Caki2 (cell line): Measurements from ENCODE around the gene NOS3. TPM values are rescaled to one million over a fixed set of nuclear protein-coding genes. Genes with fewer than 3 reads are reported as not detected.
A peak's percentile ranks its signal among the peaks of the same experiment; 100 is the strongest.

ENCODE experiments used
- DNase-seq: peaks from one replicate; pipeline ENCODE4 v3.0.0-alpha.2; 2015; ENCODE audit warnings: low read depth
- in situ Hi-C: cut with HindIII; loops from 2 replicates; pipeline ENCODE4 v1.10.0; 2016; ENCODE audit warnings: low sequenced_read_pairs, low pct_unique_long_range_greater_than_20kb, mixed read lengths
- total RNA-seq: library from RNA; depleted of rRNA; stranded (reverse); fragments of >200 nt; shearing (Covaris generic); gene quantifications from 2 replicates; pipeline ENCODE4 v1.2.3, GENCODE V29; 2014; ENCODE audit warnings: low replicate concordance; rRNA removed

NOS3 gene
- total RNA-seq, 1 experiment from 2014 or later, result 12.0 TPM

DNA sequence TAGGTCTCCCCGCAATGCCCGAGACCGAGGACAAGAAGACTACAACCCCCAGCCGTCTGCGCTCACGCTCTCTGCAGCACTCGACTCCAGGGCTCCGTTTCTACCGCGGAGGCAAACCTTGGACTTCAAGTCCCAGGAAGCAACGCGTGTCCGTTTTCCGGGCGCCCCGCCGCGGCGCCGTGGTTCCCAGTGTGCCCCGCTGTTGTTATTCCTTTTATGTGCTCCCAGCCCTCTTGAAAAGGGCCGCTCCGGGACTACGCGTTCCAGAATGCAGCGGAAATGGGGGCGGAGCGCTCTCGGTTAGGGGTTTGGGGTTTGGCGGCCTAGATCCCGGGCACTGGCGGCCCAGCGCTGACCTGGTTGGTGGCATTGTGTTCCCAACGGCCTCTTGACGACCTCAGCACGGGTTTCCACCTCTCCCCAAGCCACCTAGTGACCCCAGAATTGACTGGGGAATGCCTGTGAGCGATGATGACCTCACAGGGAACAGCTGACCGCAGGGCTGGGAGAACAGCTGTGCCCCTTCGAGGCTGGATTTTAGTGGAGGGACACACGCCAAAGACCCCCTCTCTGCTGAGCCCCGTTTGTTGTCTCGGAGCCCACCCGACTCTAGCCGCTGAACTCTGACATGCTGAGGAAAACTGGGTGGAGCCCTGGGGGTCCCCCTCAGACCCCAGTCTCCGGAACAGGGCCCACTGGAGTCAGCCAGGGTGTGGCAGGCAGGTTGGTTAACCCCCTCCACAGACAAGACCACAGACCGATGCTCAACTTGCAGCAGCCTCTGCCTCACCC, 67.4 kb downstream of the NOS3 start:
- peak; percentile 98 for DNase-seq
- in situ Hi-C loops, result no loop called here

DNA sequence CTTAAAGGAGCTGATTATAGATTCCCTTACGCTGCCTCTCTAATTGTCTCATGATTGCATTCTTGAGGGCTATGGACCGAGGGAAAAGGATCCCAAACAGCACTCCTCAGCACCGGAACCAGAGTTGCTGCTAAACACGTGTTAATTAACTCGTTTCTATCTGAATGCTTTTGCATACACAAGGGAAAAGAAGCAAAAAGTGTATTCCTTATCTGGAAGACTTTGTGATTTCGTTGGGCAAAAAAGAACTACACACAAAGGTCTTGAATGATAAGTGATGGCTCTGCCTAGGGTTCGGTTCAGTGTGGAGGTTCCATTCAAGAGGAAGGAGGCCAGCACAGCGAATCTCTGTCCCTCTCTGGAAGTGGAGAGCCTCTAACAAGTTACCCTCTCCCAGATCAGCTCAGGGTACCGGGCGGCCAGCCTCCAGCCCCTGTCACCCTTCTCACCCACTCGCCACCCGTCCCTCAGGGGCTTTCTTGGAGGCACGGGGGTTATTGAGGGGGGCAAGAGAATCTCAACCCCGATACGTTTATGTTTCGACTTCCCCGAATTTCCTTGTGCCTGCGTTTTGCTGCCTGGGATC, 68.1 kb downstream of the NOS3 start:
- in situ Hi-C loops, result no loop called here
- DNase-seq, result no peak

DNA sequence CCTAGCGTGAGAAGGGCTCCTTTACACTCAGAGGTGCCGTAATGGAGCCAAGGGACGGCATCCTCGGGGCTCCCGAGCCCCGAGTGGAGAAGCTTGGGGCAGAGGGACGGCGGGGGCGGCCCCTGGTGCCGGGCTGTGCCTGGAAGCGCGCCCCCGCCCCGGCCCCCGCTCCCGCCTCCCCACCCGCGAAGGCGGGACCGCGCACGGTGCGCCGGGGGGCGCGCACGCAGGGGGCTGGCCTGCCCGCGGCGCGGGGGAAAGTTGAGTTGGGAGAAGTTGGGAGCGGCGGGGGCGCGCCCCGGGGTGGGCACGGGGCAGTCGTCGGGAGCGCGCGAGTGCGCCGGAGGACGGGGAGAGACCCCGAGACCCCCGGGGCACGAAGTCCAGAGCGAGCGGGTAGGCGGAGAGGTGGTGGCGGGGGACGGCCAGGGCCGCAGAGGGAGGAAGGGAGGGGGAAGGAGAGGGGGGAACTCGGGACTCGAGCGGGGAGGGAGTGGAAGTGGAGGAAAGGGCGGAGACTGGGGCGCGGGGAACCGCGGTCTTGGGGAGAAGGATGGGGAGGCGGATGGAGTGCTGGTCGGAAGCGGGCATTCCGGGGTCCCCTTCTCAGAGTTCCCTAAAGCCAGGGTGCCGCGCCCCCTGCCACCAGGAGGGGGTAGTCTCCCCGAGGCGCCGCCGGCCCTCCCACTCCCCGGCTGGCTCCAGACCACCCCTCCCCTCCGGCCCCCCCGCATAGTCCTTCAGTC, 68.7 kb downstream of the NOS3 start, which contains the start of gene SLC4A2:
Gene SLC4A2 (plus strand): TSS at position 223 of the 746 bp plus-strand sequence. CDS start 2,399 bp downstream, outside the sequence.
- in situ Hi-C loops, result no loop called here
- peak; percentile 73 for DNase-seq

DNA sequence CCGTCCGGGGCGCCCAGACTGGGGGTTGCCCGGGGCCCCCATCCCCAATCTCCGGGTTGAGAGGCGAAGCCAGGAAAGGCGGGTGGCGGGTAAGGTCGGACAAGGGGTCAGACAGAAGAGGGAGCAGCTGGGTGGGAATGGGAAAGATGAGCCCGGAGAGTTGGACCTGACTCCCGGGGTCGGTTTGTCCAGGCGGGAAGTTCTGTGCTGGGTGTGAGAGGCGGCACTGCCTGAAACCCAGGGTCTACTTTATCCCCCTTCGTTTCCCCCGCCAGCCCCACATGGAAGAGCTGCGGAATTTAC, 69.2 kb downstream of the NOS3 start:
- in situ Hi-C loops, result no loop called here

DNA sequence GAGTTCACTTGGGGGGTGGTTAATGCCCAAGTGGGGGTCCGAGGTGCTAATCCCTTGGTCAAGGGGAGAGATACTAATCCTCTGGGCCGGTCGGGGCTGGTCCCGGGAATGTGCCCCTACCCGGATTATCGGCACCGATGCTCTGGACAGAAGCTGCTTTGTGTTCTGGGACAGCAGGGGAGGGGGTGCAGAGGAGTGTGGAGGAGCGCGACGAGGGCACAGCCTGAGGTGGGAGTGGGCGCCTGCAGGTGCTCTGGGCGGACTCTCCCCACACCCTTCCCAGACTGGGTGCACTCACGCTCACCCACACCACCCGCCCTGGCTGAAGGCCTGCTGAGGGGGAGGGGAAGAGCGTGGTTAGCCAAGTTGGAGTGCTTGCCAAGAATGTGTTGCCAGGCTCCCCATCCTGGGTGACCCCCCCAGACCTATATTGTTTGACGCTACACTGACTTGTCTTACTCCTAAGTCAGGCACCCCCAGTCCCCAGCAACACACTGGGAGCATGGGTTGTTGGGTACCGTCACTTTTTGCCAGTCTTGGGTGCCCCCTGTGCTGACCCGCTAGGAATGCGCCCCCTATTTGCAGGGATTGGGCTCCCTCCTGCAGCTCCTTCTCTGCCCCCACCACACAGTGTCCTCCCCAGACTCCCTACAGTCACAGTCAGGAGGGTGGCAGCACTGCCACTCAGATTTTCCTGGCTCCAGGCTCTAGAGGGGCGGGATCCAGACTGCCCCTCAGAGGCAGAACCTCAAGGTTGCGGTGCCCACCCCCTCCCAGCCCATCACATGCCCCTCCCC, 69.8 kb downstream of the NOS3 start:
- DNase-seq, result peak; percentile 91
- in situ Hi-C loops, result no loop called here

More for the DNA sequence above, 69.2 kb downstream of the NOS3 start:
- DNase-seq, result peak; percentile 50

DNA sequence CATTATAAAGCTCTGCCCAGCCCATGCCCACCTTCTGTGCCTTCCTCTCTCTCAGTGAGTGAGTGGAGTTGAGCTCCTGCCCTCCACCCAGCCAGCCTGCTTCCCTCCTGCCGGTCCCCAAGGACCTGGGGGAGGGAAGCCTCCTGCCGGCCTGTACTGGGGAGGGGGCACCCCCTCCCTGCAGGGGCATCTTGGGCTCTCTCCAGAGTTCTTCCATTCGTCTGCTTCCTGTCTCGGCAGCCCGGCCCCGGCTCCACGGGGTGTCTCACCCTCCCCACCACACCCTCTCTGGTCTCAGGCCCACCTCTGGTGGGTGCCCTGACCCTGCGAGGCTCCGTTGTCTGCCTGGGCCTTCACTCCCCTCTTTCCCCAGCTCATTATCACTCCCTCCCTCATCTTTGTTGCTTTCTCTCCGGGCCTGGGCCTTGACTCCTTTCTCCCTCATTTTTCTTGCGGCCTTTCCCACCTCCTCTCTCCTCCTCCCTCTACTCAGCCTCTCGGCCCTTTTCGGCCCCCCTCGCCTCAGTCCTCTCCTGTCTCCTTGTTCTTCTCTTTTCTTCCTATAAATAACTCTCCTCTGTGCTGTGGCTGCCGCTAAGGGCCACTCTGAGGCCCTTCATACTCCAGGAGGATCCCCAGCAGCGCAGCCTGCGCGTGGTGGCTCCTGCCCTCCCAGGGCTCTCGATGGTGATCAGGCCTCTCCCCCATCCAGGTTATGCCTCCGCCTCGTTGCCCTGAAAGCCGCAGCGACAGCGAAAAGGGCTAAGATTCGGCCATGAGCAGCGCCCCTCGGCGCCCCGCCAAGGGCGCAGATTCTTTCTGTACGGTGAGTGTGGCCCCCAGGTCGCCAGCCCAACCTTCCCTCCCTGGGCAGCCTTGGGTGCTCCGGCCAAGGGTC, 70.6 kb downstream of the NOS3 start:
- DNase-seq, result no peak

DNA sequence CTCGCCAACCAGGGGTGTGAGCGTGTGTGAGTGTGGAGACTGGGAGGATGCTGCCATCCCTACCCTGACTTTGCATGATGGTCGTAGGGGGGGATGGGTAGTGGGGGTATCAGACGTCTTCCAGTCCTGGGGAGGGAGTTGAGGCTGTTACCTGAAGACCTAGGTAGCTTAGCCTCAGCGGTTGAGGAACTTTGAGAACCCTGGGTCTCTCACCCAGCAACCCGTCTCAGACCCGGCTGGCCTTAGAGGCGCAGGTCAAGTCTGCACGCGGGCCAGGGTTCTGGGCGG, 71.2 kb downstream of the NOS3 start:
- in situ Hi-C loops, result no loop called here
- DNase-seq, result no peak

More for the DNA sequence above, 70.6 kb downstream of the NOS3 start:
- in situ Hi-C loops, result no loop called here

DNA sequence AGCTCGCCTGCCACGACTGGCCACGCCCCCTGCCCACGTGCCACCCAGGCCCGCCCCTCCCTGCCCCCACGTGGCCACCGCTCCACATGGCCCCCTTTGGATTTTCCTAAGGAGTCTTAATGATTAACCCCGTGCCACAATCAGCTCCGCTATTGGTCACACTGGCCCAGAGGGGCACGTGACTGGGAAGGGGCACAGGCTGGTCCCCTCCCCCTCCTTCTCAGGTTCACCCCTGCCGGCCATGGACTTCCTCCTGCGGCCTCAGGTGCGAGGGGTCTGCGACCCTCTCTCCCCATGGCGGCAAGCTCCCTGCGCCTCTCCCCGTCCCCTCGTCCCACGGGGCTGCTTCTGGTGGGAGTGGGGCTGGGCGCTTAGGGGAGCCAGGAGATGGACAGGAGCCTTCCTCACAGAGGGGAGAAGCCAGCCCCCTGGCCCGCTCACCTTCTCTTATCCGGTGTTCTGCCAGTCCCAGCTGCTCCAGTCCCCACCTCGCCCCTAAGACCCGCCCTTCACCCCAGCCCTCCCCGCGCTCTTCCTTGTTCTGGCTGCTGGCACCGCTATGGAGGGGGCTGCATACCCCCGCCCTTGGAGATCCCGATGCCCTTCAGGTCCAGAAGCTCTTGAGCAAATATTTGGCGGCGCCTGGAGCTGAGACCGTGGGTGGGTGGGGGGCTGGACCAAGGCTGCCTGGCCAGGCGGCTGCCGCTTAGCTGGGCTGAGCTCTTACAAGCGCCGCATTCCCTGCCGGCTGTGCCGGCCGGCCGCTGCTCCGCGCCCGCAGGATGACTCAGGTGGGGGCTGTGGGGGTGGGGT, 71.8 kb downstream of the NOS3 start:
- in situ Hi-C loops, result no loop called here
- peak; percentile 91 for DNase-seq

DNA sequence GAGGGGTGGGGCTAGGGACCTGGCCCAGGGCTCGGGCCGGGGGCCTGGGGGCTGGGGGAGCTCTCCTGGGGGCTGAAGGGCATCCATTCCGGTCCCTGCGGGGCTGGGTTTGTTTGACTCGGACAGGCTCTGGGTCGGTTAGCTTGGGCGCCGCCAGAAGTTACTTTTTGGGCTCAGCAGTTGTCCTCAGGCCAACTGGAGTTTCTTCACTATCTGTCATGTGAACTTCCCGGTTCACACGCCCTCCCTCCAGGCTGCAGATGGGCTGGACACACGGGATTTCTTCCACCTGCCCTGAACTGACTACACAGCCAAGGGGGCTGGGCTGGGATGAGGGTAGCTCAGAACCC, 72.4 kb downstream of the NOS3 start:
- in situ Hi-C loops, result no loop called here
- DNase-seq, result no peak

Other genes with a start within 250 kb of the NOS3 start
- not detected in 2 replicates for gene TMEM176B, start 190.7 kb upstream of the NOS3 start, total RNA-seq
- gene TMEM176A, start 190.2 kb upstream of the NOS3 start, total RNA-seq, result not detected in 2 replicates
- gene AOC1, start 138.5 kb upstream of the NOS3 start, total RNA-seq, result not detected in 2 replicates
- gene KCNH2, start 12.7 kb upstream of the NOS3 start, total RNA-seq, result 8.4 and 9.1 TPM in 2 replicates
- gene ATG9B, start 33.5 kb downstream of the NOS3 start, total RNA-seq, result 0.68 TPM in 1 of 2 replicates, not detected in the other
- gene ABCB8, start 37.4 kb downstream of the NOS3 start, total RNA-seq, result 19.6 and 31.5 TPM in 2 replicates
- 0.84 and 1.6 TPM in 2 replicates for gene ASIC3, start 57.5 kb downstream of the NOS3 start, total RNA-seq
- 30.1 and 37.2 TPM in 2 replicates for gene CDK5, start 66.9 kb downstream of the NOS3 start, total RNA-seq
- gene SLC4A2, start 68.6 kb downstream of the NOS3 start, total RNA-seq, result 237 and 345 TPM in 2 replicates
- gene FASTK, start 89.8 kb downstream of the NOS3 start, total RNA-seq, result 126 and 140 TPM in 2 replicates
- 63.7 and 67.2 TPM in 2 replicates for gene TMUB1, start 92.5 kb downstream of the NOS3 start, total RNA-seq
- gene AGAP3, start 95.5 kb downstream of the NOS3 start, total RNA-seq, result 32.6 and 33.8 TPM in 2 replicates
- gene GBX1, start 176.7 kb downstream of the NOS3 start, total RNA-seq, result not detected in 2 replicates
- gene ASB10, start 196.2 kb downstream of the NOS3 start, total RNA-seq, result not detected in 2 replicates
- gene H2BK1, start 219.5 kb downstream of the NOS3 start, total RNA-seq, result not detected in 2 replicates
- gene ABCF2, start 236.2 kb downstream of the NOS3 start, total RNA-seq, result 36.8 and 47.9 TPM in 2 replicates
- gene CHPF2, start 241.5 kb downstream of the NOS3 start, total RNA-seq, result 27.5 and 38.2 TPM in 2 replicates